HG02943 (cell line): ENCODE data around the gene HSD11B2.

Experiments
- ATAC-seq: cut with Tn5 transposase; IDR thresholded peaks from one replicate; pipeline ENCODE4 v1.9.1; 2021; ENCODE audit warnings: mild to moderate bottlenecking, low read depth, moderate library complexity; ENCODE audit not compliant: unreplicated experiment

The HSD11B2 gene

DNA sequence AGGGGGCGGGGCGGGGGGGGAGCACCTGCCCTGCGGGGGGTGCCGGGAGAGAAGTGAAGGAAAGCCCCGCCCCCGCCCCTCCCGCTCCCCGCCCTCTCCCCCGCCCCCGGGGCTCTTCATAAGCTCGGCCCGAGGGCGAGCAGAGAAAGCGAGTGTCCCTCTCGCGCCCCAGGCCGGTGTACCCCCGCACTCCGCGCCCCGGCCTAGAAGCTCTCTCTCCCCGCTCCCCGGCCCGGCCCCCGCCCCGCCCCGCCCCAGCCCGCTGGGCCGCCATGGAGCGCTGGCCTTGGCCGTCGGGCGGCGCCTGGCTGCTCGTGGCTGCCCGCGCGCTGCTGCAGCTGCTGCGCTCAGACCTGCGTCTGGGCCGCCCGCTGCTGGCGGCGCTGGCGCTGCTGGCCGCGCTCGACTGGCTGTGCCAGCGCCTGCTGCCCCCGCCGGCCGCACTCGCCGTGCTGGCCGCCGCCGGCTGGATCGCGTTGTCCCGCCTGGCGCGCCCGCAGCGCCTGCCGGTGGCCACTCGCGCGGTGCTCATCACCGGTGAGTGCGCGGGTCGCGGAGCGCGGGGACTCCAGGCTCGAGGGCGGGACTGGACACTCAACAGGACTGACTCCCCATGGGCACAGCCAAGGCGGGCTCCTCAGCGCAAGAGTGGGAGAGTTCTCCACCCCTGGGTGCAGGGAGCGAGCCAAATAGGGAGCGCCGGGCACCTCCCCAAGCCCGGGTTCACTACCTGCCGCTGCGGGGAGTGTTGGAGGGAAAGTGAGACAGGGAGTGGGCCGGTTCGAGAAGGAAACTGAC, at the start of gene HSD11B2:
HSD11B2 (plus strand) TSS at position 145 of the 798 bp plus-strand sequence; CDS start at position 273, 128 bp downstream.
- no peak for ATAC-seq

DNA sequence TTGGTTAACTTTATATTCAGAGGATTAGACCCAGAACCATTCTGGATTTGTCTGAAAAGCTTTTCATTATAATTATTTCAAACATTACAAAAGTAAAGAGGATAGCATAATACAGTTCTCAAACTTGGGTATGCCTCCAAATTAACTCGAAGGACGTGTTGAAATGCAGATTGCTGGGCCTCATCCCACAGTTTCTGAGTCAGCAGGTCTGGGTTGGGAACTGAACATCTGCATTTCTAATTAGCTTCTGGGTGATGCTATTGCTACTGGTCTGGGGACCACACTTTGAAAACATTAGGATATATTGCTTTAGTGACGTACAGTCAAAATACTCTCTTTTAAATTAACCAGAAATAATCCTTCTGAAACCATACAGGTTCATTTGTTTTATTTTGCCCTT, 47.6 kb upstream of the HSD11B2 start:
- ATAC-seq = no peak

DNA sequence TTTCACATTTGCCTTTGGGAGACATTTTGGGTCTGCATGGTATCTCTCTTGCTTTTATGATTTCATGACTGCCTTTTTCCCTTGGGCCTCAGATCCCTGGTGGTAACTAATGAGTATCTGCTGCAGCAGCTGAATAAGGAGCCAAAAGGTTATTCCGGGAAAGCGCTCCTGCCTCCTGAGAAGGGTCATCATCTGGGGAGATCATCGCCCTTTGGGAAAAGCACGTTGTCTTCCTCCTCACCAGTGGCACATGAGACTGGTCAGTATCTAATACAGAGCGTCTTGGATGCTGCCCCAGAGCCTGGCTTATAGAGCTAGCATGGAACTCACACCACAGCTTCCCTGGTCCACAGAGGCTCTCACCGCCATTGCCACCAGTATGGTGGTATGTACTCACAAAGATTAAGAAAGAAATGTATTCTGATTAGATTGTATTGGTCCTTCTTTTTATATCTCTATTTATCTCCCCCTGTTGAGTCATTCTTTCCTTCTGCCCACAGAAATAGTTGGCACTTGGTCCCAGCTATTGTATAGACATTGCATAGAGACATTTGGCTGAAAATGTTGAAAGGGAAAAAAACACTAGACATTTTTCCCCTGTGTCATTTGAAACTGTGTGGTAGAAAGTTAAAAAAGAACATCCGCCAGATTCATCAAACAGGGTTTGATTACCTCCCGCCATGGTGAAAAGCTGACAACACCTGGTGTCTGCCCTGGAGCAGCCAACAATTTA, 46.0 kb upstream of the HSD11B2 start:
- ATAC-seq = no peak

DNA sequence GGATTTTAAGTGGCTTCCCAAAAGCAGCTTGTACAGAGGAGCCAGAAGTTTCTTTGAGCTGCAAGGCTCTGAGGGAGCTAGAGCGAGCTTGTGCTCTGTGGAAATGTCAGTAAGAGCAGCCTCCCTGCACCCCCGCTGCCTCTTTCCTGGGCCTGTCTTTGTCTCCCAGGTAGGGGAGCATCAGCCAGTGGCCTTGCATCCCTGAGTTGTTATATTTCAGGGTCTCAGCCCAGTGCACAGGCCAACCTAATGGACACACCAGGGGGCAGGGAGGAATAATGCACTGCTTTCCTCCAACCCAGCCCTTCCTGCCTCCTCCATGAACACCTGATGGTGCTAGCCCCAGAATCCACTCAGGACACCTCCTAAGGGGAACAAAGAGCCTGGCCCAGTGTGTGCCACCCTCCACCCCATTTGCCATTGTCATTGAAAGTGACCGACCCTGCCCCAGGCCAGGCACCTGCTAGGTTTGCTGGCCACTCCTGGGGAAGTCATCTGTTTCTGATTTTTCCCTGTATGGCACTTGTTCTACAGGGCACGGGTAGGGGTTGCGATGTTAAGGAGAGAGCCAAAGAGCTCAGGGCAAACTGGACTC, 44.0 kb upstream of the HSD11B2 start:
- no peak for ATAC-seq

DNA sequence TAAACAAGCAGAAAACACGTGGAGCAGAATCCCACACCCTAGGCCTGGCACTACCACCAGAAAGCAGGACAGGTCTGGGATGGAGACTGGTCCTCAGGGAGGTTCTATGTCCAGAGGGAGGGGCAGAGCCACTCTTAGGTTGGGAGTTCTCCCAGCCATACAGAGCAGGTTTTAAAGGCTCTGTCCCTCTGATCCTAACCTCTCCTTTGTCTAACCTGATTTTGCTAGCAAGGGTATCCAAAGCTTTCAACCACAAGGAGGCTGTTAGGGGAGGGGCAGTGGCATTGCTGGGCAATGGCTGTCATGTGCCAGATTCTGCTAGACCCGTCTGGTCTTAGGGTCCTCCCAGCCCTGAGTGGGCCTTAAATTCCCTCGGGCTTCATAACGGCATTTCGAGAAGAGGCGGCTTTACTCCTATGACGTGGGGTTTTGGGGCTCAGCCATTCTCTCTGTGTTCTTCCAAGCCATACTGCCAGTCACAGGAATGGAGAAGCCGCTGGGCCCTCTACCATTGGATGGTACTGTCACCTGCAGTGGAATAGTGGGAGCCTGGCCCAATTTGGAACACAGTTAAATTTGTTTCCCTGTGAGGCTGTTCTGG, 43.3 kb upstream of the HSD11B2 start:
- ATAC-seq = no peak

DNA sequence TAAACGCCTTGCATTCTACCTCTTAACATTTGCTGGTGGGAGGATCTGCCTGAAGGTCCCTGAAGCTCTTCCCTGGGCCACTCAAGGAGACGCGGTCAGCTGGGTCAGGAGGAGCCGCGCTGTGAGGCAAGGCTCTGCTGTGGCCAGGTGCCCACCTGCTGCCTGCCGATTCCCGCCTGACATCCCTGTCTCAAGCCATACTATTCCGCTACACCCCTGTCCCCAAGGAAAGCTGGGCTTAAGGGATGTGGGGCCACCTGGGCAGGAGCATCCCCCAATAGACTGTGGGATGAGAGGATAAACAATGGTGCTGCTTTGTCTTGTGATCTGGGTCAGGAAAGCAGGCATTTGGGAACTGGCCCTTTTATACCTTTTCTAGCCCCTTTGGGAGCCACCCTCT, 42.7 kb upstream of the HSD11B2 start:
- no peak for ATAC-seq

DNA sequence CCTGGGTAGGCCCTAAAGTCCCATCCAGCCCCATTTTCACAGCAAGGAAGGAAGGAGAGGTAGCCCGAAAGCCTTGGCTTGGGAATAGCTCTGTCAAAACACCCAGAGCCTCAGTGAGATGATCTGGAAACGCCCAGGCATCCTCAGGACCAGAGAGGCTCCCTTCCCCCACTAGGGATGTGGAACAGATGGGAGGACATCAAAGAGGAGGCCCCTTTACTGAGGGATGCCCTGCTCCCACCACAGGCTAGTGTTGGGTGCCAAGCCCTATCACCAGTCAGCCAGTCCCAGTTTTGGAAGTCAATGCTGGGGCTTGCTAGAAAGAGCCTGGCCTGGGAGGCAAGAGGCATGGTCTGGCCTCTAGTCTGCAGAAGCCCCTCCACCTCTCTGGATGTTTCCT, 42.3 kb upstream of the HSD11B2 start:
- ATAC-seq = no peak

DNA sequence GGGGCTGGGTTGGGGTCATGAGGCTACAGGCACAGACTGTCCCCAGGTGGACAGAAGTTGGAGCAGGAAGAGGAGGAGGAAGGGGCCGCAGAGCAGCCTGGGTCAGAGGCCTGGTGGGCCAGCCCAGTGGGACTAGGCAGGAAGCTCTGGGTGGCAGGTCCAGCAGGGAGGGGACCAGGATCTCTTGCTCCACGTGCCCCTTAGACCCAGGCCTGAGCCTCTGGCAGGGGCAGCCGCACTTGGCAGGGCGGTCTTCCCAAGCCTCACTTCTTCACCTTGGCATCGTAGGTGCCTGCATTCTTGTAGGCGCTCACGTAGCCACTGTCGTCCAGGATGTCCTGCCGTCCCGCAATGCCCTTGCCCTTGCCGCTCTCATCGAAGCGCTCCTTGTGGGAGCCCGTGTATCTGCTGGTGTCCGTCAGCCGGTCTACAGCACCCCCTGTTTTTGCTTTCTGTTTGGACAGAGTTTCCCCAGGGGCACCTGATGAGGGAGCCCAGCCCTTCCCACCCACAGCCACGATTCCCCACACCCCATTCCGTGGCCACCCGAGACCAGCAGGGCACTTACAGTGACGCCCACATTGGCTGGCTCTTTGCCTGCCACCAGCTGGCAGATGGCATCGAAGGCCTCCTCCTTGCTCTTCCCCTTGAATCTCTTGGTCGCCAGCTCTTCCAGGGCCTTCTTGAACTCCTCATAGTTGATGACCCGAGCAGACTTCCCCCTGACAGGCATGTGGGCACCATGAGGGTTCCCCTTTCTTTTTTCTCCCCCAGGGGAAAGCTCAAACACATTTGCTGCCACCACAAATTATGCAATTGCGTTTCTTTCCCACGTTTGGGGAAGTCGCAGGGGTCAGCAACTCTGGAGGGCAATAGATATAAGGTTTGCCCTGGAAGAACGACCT, 40.8 kb upstream of the HSD11B2 start:
- no peak for ATAC-seq

DNA sequence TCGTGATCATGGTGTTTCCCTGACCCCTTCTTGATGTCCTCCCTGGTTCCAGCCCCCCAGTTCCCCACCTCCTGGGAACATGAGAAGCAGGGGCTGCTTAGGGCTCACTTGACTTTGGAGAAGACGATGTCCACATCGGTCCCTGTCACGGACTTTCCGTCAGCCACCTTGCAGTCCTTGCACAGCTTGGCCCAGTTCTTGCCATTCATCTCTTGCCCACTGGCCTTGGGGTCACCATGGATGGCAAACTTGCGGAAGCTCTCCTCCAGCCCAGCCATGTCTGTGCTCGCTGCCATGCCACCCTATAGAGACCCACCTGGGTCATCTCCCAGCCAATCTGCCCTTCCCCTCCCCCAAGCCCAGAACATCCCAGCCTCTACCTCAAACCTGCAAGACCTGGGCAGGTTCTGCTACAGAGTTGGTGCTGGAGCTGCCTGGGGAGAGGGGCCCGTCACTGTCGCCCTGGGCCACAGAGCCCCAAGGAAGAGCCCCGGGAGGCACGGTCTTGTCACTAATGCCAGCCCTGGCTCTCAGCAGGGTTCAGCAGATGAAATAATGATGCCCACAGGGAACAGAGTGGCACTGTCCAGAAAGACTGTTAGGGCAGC, 40.0 kb upstream of the HSD11B2 start:
- no peak for ATAC-seq

DNA sequence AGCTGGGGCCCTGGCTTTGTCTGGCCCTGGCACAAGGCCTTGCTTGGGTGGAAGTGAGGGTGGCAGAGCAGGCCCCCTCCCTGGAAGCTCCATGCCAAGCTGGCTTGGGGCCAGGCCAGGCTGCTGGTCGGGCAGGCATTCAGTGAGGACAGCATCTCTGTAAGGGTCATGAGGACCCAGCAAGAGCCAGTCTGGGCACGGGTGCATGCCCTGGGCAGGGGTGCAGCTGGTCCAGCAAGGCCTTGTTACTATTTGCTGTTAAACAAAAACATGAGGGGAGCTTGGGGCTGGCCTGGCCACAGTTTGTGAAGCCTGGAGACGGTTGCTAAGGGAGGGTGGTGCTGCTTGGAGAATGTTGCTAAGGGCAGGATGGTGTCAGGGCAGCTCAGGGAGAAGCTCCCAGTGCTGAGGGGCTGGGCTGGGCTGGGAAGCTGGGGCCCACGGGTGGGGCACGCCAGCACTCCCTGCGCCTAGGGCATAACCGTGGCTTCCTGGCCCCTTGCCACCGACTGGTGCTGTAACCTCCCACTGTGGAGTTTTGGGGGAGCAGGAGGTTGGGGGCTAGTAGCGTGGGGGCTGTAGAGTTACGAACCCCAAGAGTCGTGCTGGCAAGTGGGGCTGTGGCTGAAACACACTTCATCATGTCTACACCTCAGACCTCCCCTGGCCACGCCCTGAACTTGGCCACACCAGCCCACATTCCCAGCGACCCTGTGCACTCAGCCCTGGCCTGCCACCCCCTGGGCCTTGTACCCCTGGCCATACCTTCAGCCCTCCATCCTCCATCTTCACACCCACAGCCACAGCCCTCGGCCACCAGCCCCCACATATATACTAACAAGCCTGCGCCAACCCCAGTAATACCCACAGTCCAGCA, 39.3 kb upstream of the HSD11B2 start:
- no peak for ATAC-seq

DNA sequence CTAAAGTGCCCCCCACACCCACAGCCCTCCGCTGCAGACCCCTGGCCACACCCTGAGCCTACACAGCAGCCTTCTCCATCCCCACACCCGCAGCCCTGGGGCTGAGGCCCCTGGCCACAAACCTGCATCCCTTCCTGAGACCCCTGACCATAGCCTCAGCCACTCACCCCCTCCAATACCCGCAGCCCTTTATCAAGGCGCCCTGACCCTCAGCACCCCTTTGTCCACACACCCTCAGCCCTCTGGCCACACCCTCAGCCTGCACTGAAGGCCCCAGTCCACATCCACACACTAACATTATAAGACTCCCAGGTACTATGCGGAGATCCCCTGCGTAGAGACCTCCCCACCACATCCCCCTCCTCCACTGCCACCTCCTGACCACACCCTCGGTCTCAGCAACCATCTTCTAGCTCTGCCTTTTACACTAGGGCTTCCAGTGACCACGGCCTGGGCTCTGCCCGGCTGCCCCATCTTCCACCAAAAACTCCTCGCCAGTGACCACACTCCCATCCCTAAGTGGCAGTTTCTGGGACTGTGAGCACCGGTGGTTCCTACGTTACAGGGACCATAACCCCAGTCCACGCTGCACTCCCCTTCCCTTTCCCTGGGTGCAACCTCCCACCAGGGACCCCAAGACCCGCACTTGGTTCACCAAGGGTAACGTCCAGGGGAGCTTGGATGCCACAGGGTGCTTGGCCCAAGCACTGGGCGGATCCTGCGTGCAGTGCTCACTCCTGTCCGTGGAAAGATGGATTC, 38.4 kb upstream of the HSD11B2 start:
- ATAC-seq = no peak

DNA sequence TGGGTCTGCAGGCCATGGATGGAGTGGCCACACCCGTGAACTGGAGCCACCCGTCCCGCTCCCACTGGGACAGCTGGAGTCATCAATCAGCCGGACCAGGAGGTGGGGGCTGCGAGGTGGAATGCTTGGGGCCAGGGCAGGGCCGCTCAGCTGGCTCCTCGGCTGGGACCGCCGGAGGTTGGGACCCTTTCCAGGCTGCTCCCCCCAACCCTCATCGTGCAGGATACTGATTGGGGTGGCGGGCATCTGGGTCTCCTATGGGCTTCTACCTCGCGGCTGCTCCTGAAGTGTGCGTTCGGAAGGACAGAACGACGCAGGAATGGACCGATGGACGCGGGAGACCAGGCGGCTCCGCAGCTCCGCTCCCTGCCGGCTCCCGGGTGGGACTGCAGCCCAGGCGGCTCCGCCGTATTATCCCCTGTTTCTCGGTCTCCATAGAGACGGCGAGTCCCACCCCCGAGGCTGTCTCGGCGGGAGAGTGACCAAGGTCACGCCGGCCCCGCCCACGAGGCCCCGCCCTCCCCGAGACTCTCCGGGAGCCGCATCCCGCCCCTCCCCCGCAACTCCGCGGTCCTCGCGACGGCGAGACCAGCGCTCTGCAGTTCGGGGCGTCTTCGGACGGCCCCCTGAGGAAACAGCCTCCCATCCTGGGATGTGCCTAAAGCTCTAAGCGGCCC, 37.7 kb upstream of the HSD11B2 start, which contains the start of gene TPPP3:
TPPP3 (minus strand) TSS at position 388 of the 677 bp plus-strand sequence. CDS start 2,387 bp downstream, outside the sequence.
- no peak for ATAC-seq

DNA sequence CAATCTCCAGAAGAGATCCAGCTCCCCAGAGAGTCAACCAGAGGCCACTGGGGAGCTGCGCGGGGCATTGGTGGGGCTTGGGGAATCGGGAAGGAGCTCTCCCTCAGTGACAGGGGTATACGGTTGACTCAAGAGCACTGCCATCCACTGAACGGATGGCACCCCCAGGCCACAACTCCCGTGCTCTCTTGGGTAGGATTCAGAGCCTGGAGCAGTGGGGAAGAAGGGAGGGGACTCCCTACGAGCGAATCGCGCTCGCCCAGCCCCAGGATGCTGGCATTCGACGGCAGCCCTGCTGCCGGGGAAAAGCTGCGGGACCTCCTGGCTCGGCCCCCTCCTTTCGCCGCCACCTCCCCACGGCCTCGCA, 37.1 kb upstream of the HSD11B2 start:
- no peak for ATAC-seq

DNA sequence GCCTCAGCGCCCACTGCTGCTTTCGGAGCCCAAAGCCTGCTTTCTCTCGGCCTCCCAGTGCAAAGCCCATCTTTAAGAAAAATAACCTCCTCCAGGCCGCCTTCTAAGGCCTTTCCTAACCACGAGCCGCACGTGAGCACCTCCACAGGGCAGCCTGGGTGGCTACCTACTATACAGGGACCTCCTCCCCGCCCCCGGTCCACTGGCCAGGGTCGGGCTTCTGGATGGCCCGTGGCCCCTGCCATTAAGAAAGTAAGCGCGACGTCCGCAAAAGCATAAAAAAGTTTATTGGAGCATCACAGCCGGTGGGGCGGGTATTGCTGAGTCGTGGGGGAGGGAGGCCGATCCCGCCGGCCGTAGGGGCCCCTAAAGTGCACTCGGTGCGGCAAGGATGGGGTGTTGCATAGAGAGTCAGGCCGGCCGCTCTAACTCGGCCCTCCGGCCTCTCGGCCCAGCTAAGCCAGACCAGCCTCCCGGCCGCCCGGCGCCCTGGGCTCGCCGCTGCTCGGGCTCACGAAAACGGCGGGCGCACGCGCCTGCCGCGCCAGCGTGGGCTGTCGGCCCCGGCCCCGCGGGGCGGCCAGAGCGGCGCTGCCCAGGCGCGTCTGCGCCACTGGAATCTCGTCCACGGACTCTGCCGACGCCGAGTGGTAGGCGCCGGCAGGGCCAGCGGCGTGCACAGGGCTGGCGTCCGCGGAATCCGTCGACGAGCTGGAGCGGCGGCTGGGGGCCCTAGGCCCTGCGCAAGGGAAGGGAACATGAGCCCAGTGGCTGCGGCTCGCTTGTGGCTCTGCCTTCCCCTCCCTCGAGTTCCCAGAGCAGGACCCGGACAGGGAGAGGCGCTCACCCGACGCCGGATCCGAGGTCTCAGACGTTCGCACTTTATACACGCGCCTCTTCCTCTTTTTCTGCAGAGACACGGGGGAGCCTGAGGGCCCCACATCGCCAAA, 36.5 kb upstream of the HSD11B2 start:
- no peak for ATAC-seq

DNA sequence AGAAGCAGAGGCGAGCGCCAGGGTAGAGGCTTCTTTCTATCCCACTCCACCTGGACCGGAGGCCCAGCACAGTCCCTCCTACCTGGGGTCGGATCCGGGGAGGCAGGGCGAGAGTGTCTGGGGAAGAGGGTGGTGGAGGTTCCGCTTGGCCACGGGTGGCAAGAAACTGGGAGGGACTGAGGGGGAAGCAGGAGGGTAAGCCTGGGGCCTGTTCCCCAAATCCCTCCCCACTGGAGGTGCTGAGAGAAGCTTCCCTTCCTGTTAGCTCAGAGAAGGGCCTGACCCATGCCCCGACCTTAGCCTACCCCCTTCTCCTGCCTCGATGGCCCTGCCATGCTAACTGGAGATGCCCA, 35.8 kb upstream of the HSD11B2 start:
- ATAC-seq = no peak

DNA sequence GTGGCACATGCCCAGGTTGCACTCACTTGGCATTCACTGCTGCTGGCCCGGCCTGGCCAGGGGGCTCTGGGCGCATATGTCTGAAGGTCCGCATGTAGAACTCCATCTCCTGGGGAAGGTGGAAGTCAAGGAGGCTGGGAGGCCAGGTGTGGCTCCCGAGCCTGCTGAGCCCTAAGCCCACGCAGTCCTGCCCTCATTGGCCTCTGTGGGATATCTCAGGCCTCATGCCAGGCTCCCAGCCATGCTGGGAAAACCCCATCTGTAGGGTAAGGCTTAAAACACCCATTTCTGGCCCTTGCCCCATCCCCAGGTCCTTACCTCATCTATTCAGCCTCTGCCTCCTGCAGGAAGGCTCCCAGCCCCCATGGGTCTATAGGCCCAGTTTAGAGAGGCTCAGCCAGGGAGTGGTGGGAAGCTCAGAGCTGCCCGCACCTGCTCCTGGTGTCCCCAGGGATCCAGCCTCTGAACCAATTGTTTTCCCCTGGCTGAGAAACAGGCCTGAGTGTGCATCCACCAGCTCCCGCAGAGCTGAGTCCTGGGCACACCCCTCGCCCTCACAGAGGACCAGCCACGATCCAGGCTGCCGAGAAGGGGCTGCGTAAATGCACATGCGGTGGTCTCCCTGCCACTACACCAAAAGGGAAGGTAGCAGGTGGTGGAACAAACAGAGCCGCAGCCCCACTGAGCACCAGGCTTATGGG, 35.3 kb upstream of the HSD11B2 start:
- ATAC-seq = no peak
